VCaP (cell line): Measurements from ENCODE around the gene WNT9B.

Experiments used
- H3K27ac ChIP-seq: fragments of 450-650 bp; 2 replicates; pipeline ENCODE4 v1.5.1; 2017
- TF ChIP-seq, protein P1 (sequence below): fragments of 450-650 bp; conservative IDR thresholded peaks from 2 replicates; pipeline ENCODE4 v1.5.1; 2017; ENCODE audit warnings: mild to moderate bottlenecking, moderate library complexity

Gene WNT9B

DNA sequence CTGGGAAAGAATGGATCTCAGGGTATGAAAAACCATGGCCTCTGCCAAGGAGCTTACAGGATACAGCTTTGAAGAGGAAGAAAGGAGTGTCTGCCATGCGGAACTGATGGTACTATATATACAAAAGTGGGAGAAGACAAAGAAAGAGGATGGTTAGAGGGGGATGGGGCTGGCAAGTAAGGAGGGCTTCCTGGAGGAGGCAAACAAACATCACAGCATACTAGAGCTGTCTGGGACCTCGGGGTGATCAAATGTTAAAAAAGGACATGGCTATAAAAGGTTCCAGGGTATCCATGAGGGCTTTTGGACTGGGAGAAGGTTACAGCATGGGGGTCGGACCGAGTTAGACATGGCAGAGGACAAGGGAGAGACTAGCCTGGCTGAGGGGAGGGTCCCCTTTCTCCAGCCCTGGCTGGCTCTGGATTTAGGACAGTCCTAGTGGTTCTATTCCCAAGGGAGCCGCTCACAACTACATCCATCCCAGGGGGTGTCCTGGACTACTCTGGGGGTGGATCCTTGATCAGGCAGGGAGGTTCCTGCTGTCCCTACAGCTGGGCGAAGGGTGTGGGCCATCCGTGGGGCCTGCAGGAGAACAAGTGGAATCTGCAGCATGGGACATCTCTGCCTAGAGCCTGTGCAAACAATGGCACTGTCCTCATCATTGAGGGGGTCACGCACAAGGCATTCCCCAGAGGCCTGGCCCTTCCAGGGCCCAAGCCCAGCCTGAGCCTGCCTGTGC, 12.2 kb downstream of the WNT9B start:
- TF ChIP-seq, protein P1, sequence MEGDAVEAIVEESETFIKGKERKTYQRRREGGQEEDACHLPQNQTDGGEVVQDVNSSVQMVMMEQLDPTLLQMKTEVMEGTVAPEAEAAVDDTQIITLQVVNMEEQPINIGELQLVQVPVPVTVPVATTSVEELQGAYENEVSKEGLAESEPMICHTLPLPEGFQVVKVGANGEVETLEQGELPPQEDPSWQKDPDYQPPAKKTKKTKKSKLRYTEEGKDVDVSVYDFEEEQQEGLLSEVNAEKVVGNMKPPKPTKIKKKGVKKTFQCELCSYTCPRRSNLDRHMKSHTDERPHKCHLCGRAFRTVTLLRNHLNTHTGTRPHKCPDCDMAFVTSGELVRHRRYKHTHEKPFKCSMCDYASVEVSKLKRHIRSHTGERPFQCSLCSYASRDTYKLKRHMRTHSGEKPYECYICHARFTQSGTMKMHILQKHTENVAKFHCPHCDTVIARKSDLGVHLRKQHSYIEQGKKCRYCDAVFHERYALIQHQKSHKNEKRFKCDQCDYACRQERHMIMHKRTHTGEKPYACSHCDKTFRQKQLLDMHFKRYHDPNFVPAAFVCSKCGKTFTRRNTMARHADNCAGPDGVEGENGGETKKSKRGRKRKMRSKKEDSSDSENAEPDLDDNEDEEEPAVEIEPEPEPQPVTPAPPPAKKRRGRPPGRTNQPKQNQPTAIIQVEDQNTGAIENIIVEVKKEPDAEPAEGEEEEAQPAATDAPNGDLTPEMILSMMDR = no peak
- H3K27ac ChIP-seq = no peak overlapping the region

DNA sequence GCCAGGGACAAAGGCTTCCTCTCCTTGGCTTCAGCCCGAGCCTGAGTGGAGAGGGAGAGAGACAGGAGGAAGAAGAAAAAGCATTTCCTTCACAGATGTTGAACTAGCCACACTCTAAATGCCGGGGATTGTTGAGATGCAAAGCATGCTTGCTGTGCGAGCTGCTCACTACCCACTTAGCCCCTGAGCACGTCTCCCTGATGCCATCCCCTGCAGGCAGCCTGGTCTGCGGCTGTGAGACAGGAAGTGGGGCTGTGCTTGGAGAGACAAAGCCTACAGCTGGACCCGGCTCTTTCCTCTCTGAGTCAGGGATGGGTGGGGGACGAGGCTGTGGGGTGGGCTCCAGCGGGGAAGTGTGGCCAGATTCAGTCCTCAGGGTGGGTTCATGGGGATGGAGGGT, 13.7 kb downstream of the WNT9B start:
- no peak overlapping the region for H3K27ac ChIP-seq
- TF ChIP-seq, protein P1 = no peak

DNA sequence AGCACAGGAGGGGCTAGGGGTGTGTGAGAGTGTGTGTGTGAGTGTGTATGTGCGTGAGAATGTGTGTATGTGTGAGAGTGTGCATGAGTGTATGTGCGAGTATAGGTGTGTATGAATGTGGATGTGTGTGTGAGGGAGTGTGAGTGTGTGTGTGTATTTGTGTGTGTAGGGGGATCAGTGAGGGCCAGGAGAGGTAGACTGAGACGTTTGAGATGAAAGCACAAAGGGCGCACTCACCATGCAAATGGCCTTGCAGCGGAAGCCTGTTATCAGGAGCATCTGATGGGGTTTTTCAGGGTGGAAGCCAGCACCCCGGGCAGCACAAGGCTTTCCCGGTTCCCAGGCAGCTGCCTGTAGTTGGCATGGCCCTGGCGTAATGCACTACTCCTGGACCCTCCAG, 14.9 kb downstream of the WNT9B start:
- H3K27ac ChIP-seq = no peak overlapping the region
- TF ChIP-seq, protein P1 = no peak

DNA sequence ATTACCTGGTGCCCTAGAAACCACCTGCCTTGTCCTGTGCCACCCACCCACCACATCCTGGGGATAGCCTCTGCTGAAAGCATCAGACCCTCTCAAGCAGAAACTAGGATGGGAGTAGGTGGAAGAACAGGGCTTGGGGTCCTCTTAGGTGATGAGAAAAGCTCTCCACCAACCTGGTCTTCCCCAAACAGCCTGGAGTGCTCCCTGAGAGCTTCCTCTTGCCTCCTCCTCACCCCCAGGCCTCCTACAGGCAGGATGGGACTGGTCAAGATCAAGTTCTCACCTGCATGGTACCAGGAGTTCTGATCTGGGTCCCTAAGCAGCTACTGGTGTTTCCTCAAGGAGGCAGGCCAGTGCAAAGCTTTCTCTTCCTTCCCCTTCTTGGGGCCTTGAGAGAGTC, 15.4 kb downstream of the WNT9B start:
- TF ChIP-seq, protein P1 = no peak
- no peak overlapping the region for H3K27ac ChIP-seq

DNA sequence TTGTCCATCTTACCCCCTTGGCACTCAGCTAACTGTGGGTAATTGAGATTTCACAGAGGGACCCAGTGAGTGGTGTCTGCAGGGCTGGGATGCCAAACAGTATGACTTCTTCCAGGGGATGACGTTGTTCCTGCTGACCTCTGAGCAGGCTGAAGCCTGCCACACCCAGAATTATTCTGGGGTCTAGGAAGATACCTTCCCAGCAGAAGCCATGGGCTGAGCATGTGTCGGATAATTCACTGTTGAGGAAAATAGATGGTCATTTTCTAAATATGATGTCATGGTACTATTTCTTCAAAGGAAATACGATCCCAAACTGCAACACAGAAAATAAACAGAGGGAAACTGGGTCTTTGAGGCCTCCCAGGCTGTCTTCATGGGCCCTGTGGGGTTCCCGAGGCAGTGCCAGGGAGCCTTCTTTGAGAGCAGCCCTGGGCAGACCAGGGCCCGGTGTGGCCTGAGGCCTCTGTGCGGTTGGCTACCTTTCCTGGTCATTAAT, 17.4 kb downstream of the WNT9B start:
- TF ChIP-seq, protein P1 = no peak
- H3K27ac ChIP-seq = no peak overlapping the region

DNA sequence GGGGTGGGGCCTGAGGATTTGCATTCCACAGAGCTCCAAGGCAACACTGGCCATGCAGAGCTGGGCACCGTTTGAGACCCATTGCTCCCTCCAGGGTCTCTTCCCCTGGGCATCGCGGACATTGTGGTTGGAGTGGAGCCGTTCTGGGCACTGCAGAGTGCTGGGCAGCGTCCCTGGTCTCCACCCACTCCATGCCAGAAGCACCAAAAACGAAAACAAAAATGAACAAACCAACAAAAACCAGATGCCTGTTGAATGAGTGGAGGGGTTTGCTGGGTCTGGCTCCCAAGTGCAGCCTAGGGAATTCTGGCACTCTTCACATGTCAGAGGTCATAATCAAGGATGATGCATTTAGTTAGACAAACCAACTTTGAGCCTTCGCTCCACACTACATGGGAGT, 17.9 kb downstream of the WNT9B start:
- H3K27ac ChIP-seq = no peak overlapping the region
- TF ChIP-seq, protein P1 = no peak

DNA sequence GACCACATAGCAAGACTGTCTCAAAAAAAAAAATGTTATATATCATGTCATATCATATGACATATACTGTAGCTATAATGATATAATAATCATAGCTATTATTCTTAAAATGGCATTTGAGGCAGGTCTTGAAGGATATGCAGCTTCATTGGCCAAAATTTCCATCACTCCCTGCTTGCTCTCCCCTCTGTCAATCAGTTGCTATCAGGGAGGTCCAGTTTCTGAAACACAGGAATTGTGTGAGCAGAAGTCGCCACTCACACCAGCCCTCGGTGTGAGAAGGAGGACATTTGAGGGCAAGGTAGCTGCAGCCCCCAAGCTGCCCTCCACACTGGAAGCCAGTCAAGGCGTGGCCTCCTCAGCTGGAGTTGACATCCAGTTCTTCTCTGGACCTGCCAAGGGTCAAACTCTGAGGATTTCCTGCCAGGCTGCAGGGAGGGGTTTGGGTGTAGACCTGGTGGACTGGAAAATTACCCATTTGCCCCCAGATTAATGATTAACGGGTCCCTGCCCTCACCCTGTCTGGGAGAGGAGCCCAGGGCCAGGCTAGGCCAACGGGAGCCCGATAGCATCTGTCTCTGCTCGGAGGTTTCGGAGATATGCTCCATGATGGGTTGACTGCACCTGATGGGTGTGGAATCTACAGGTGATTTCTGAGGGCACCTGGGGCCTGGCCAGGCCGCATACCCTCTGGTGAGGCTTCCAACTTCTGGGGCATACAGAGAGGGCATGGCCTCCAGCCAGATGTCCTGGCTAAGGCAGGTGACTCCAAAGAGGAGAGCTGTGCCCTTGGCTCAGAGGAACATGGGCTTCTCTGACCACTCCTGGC, 18.8 kb downstream of the WNT9B start:
- TF ChIP-seq, protein P1 = no peak
- H3K27ac ChIP-seq = no peak overlapping the region
